Calu3 (cell line): ENCODE results near the gene CDCA5. TPM values are rescaled to one million over a fixed set of nuclear protein-coding genes. Genes with fewer than 3 reads are reported as not detected.

Experiments used
- BruUV-seq: library from RNA; stranded (reverse); fragments of 400-500 nt; replicated peaks from 2 replicates; lab custom pipeline; 2021; lab: Mats Ljungman, UMichigan
- CTCF ChIA-PET: fragments of 300-600 bp; sonication (Branson Sonifier 250); formaldehyde crosslinking; loops from one replicate; lab custom pipeline; 2022; ENCODE audit warnings: antibody characterized with exemption; lab: Charles Lee
- DNase-seq: peaks from one replicate; pipeline ENCODE4 v3.0.0; 2022
- H3K27ac Mint-ChIP-seq: one replicate; pipeline ENCODE4 v1.8.0; 2022; ENCODE audit warnings: mixed read lengths; ENCODE audit not compliant: unreplicated experiment
- H3K27me3 Mint-ChIP-seq: one replicate; pipeline ENCODE4 v1.8.0; 2022; ENCODE audit warnings: mixed read lengths; ENCODE audit not compliant: unreplicated experiment
- H3K36me3 Mint-ChIP-seq: one replicate; pipeline ENCODE4 v1.8.0; 2022; ENCODE audit warnings: mild to moderate bottlenecking, moderate library complexity, mixed read lengths; ENCODE audit not compliant: insufficient read depth, unreplicated experiment
- H3K4me1 Mint-ChIP-seq: one replicate; pipeline ENCODE4 v1.8.0; 2022; ENCODE audit warnings: mild to moderate bottlenecking, low read depth, mixed read lengths; ENCODE audit not compliant: unreplicated experiment
- H3K4me3 Mint-ChIP-seq: one replicate; pipeline ENCODE4 v1.8.0; 2022; ENCODE audit warnings: mild to moderate bottlenecking, low read depth, moderate library complexity, mixed read lengths; ENCODE audit not compliant: unreplicated experiment
- H3K9me3 Mint-ChIP-seq: one replicate; pipeline ENCODE4 v1.8.0; 2022; ENCODE audit warnings: low read depth, mixed read lengths; ENCODE audit not compliant: unreplicated experiment
- intact Hi-C: fragments of 100-400 bp; cut with micrococcal nuclease; formaldehyde crosslinking; loops from one replicate; pipeline ENCODE4 v1.10.0; 2022; ENCODE audit not compliant: unreplicated experiment
- total RNA-seq: library from RNA; stranded (reverse); gene quantifications from 2 replicates; pipeline ENCODE4 v1.2.3, GENCODE V29; 2022
- TF ChIP-seq, protein P1 (sequence below): fragments of 200-600 bp; IDR thresholded peaks from one replicate; pipeline ENCODE4 v1.8.0; 2022; ENCODE audit warnings: antibody characterized with exemption; ENCODE audit not compliant: unreplicated experiment

Gene CDCA5
- total RNA-seq, 1 experiment from 2014 or later, result 53.4 TPM

DNA sequence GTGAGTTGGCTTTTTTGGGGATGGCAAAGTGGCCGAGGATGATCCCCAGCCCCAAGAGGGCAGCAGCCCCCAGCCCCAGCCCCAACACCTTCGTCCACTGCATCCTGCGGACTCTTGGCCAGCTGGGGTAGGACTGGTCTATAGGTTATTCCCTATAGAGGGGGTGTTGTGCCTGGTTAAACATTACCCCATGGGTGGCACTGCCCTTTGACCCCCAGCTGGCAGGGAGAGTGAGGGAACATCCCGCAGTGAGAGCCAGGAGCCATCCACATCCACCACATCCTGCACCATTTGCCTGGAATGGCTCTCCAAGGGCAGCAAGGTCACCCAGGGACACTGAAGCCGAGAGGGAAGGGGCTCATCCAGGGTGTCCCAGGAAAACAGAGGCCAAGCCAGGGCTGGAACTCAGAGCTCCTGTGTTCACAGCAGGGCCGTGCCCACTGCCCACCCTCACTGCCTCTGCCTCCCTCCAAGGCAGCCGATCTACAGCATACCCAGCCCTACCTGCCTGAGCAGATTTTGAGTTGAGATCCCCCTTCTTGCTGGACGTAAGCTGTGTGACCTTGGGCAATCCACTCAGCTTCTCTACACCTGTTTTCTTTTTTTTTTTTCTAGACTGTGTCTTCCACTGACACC, 25.3 kb downstream of the CDCA5 start, which contains the start of gene NAALADL1:
Gene NAALADL1 (minus strand): TSS at position 135 of the 636 bp plus-strand sequence. CDS start 32 bp downstream, at position 103.
- Mint-ChIP-seq H3K4me1 (no peaks in the 10 kb centered on the region), H3K4me3 (no peak within 1 kb of the TSS), H3K27me3 (peaks cover 26% of the 10 kb centered on the region), H3K9me3 (no peaks in the 10 kb centered on the region), H3K36me3 (peaks cover 10% of the 10 kb centered on the region), H3K27ac (no peak within 1 kb of the TSS)
- BruUV-seq, result no TSS peak
- CTCF ChIA-PET, result interaction anchor here (0.7 kb wide), 1 partner anchor 43 kb away, joined by 3 read pairs; no protein-coding TSS in a partner anchor
- no peak for DNase-seq
- intact Hi-C loops, result no loop called here
- TF ChIP-seq, protein P1, sequence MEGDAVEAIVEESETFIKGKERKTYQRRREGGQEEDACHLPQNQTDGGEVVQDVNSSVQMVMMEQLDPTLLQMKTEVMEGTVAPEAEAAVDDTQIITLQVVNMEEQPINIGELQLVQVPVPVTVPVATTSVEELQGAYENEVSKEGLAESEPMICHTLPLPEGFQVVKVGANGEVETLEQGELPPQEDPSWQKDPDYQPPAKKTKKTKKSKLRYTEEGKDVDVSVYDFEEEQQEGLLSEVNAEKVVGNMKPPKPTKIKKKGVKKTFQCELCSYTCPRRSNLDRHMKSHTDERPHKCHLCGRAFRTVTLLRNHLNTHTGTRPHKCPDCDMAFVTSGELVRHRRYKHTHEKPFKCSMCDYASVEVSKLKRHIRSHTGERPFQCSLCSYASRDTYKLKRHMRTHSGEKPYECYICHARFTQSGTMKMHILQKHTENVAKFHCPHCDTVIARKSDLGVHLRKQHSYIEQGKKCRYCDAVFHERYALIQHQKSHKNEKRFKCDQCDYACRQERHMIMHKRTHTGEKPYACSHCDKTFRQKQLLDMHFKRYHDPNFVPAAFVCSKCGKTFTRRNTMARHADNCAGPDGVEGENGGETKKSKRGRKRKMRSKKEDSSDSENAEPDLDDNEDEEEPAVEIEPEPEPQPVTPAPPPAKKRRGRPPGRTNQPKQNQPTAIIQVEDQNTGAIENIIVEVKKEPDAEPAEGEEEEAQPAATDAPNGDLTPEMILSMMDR, result no peak

DNA sequence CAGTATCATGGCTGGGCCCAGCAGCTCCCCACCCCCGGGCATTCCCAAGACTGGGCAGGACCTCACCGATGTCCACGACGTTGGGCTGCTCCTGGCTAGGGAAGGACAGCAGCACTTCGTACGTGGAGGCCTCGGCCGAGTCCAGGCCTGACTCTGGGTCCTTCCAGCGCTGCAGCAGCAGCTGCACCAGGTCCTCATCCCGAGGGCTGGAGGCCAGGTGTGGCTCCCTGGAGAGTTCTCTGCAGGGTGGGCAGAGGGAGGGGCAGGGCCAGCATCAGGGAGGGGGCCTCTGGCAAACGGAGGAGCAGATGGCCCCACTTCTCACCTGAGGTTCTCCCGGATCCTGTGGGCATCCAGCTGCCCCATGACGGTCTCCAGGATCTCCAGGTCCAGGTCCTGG, 25.8 kb downstream of the CDCA5 start:
- BruUV-seq, result no TSS peak
- intact Hi-C loops, result no loop called here
- H3K4me1 Mint-ChIP-seq, result no peaks in the 10 kb centered on the region
- TF ChIP-seq, protein P1, result no peak
- CTCF ChIA-PET, result no interaction called here
- peaks cover 28% of the 10 kb centered on the region for H3K27me3 Mint-ChIP-seq
- no peak overlapping the region for H3K4me3 Mint-ChIP-seq
- H3K9me3 Mint-ChIP-seq, result no peaks in the 10 kb centered on the region
- DNase-seq, result no peak
- H3K36me3 Mint-ChIP-seq, result peaks cover 10% of the 10 kb centered on the region
- H3K27ac Mint-ChIP-seq, result no peak overlapping the region

DNA sequence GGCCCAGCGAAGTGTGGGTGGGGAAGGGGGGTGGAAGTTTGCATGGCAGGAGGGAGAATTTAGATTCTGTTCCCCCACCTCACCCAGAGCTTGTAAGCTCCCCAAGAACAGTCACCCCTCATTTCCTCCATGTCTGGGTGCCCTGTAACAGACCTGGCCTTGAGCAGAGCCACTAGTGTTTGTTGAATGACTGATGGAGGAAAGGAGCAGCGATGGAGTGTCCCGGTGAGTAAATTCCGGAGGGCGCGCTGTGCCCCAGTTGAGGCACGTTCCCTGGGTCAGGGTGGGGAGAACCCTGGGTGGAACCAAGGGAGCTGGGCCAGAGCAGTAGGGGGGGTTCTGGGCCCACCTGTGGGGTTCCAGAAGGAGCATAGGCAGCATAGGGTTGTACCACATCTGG, 26.3 kb downstream of the CDCA5 start:
- H3K27ac Mint-ChIP-seq, result no peak overlapping the region
- DNase-seq, result no peak
- BruUV-seq, result no TSS peak
- H3K4me3 Mint-ChIP-seq, result no peak overlapping the region
- intact Hi-C loops, result no loop called here
- peaks cover 28% of the 10 kb centered on the region for H3K27me3 Mint-ChIP-seq
- H3K9me3 Mint-ChIP-seq, result no peaks in the 10 kb centered on the region
- no peaks in the 10 kb centered on the region for H3K4me1 Mint-ChIP-seq
- CTCF ChIA-PET, result no interaction called here
- TF ChIP-seq, protein P1, result no peak
- H3K36me3 Mint-ChIP-seq, result peaks cover 10% of the 10 kb centered on the region

DNA sequence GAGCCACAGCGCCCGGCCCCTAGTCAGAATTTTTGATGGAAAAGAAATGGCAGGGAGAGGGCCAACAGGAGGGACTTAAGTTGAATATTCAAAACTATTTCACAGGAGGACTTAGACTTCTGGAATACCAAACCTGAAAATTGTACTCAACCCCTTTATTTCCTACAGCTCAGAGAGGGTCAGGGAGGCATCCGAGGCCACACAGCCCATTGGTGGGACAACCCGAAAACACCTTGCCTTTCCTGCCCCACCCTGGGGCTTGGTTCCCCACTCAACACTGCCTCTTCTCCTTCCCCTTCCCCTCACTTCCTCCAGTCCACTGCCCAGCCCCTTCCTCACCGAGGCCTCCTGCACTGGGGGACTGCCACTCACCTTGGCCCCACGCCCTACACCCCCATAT, 26.8 kb downstream of the CDCA5 start:
- TF ChIP-seq, protein P1, result no peak
- Mint-ChIP-seq H3K27ac (no peak overlapping the region), H3K4me3 (no peak overlapping the region), H3K4me1 (no peaks in the 10 kb centered on the region), H3K9me3 (no peaks in the 10 kb centered on the region), H3K36me3 (peaks cover 10% of the 10 kb centered on the region), H3K27me3 (peaks cover 28% of the 10 kb centered on the region)
- no TSS peak for BruUV-seq
- CTCF ChIA-PET, result no interaction called here
- no peak for DNase-seq
- intact Hi-C loops, result no loop called here
